Retinal pigment epithelial cell (primary cell): ENCODE data around the gene MAP2K3.
"Not testable (repeated sequence)": the region's sequence is repeated elsewhere in the genome, so short reads cannot be mapped to it uniquely, and the experiment has no call there.

Source experiments
- DNase-seq: peaks from one replicate; pipeline ENCODE4 v3.0.0-alpha.2; 2010; ENCODE audit warnings: low read depth
- H3K4me3 ChIP-seq: 2 replicates; pipeline ENCODE4 v1.5.1; 2011; ENCODE audit warnings: mild to moderate bottlenecking, low read length, control low read depth, moderate library complexity
- CTCF ChIP-seq: conservative IDR thresholded peaks from 2 replicates; pipeline ENCODE4 v1.5.1; 2011; ENCODE audit warnings: low read depth, low read length, control low read depth, inconsistent platforms

The MAP2K3 gene

GRCh38 chr17:21302711-21303425 is 18.4 kb downstream of the MAP2K3 start:
- no peak overlapping the region for H3K4me3 ChIP-seq
- no peak for TF ChIP-seq CTCF
- no peak for DNase-seq

DNA sequence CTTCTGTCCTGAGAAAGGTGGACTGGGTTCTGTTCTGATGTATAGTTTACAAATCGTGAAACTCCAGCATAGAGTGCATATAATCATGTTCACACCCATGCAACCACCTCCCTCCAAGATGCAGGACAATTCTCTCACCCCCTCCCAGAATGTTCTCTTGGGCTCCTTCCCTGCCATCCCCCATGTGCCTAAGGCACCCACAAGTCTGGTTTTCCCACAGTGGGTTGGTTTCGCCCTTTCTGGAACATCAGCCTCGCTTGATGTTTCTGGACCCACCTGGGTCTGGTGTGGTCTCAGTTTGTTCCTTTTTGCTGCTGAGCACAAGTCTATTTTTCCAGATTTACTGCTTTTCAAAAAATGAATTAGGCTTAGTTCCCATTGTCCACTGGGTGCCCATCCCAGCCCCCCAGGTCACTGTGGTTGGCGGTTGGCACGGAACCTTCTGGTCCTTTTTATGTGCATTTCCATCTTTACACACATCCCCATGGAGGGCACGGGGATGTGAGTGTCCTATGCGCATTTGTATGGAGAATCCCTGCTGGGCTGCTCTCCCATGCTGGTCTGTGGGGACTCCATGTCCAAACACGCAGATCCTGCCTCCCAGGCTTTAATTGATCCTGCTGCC is 19.0 kb downstream of the MAP2K3 start:
- TF ChIP-seq CTCF: no peak

GRCh38 chr17:21304091-21304490 is 19.6 kb downstream of the MAP2K3 start:
- H3K4me3 ChIP-seq: no peak overlapping the region
- TF ChIP-seq CTCF: no peak
- no peak for DNase-seq

More for the DNA sequence above, 19.0 kb downstream of the MAP2K3 start:
- no peak for DNase-seq
- H3K4me3 ChIP-seq: no peak overlapping the region

DNA sequence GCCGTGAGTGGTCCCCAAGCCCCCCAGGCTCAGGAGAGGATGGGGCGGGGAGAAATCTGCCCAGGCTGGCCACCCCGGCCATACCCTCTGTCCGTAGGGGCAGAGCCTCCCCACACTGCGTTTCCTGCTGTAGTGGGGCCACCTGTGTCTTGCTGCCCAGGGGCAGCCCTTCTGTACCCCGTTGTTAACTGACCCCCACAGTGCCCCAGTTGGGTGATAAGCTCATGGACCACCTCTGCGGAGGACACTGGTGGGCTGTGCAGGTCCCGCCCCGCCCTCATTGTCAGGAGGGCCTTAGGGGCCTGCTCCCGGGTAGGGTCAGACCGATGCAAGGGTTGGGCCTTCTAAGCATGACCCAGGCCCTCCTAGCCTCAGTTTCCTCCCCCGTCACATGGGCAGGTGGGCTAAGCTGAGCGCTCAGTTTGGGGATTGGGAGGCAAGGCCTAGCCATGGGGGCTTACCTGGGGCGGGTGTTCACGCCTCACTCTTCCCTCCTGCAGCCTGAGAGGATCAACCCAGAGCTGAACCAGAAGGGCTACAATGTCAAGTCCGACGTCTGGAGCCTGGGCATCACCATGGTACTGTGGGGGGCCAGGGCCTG is 20.1 kb downstream of the MAP2K3 start:
- not testable (repeated sequence) for DNase-seq, H3K4me3 ChIP-seq

DNA sequence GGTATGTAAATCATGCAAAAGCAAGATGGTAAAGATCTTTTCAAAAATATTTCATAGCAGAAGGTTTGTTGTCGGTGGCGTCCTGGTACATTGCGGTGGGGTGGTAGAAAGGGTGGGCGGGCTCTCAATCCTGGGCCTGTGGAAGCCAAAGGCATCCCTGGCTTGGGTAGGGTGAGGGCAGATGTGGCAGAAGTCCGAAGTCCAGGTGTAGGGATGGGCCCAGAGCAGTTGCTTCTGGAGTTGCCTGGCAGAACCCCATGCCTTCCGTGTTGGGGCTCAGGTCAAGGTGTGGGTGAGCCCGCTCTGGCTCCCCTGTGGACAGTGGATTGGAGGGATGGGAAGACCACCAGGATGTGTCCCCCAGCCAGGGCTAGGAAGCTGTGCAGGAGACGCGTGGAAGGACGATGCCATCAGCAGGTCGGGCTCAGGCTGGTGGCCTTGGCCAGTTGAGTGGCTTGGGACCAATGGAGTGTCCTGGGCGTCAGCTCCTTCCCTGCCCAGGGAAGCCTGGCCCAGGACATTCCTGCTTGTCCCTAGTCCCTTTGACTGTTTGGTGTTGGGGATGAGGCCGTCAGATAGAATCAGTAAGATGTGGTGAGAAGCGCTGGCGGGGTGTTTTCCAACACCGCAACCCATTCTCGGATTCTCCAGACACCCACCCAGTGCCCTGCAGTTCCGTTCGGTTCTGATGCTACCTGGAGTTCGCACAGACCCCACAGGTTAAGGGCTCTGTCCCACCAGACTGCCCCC is 21.1 kb downstream of the MAP2K3 start:
- not testable (repeated sequence) for DNase-seq, H3K4me3 ChIP-seq

DNA sequence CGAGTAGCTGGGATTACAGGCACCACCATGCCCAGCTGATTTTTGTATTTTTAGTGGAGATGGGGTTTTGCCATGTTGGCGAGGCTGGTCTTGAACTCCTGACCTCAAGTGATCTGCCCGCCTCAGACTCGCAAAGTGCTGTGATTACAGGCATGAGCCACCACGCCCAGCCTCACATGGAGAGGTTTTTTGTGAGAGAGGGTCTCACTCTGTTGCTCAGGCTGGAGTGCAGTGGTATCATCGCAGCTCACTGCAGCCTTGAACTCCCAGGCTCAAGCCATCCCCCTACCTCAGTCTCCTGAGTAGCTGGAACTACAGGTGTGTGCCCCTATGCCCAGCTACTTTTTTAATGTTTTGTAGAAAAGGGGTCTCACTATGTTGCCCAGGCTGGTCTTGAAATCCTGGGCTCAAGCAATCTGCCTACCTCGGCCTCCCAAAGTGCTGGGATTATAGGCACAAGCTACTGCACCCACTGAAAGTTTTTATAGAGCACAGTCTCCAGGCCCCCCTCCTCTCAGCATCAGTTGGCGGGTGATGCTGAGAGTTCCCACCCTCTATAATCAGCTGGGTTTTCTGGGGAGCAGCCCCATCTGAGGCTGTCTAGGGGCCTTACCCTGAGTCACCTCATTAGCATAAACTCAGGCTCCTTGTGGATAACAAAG is 22.2 kb downstream of the MAP2K3 start:
- H3K4me3 ChIP-seq, DNase-seq: not testable (repeated sequence)

DNA sequence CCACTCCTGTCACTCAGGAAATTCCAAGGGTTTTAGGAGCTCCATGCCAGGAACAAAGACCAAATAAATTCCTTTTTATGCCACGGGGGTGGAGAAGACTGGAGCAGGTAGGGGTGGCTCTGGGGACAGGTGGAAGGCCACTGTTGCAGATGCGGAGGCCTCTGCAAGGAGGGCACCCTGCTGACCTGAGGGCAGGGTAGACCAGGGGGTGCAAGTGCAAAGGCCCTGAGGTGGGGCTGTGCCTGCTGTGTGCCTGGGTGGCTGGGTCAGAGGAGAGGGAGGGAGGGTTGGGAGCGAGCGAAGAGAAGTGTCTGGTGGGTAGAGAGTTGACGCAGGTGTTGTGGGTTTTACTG is 22.7 kb downstream of the MAP2K3 start:
- not testable (repeated sequence) for DNase-seq, H3K4me3 ChIP-seq

- not testable (repeated sequence) for DNase-seq, H3K4me3 ChIP-seq
Measured at GRCh38 chr17:21308931-21309381, 24.4 kb downstream of the MAP2K3 start.

DNA sequence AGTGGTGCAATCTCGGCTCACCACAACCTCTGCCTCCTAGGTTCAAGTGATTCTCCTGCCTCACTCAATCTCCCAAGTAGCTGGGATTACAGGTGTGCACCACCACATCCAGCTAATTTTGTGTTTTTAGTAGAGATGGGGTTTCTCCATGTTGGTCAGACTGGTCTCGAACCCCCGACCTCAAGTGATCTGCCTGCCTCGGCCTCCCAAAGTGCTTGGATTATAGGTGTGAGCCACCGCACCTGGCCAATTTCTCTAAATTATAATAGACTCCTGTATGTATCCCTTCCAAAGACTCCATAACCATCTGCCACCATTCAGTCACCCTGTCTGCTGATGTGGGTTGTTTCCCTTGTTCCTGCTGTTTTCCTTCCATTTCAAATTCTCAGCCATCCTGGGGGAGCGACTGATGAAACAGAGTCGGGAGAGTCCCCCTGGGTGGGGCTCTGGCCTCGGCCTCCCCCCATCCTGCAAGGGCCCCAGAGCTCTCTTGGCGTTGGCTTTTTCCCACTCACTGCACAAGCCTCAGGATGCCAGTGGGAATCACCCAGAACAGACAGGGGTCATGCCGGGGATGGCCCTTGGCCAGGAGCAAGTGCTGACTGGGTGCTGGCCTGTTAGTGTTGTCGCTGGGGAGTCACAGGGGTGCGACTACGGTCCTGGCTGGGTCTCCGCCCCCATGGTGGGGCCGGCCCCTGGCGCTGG is 25.7 kb downstream of the MAP2K3 start:
- H3K4me3 ChIP-seq, DNase-seq: not testable (repeated sequence)

GRCh38 chr17:21310766-21311602 is 26.5 kb downstream of the MAP2K3 start:
- DNase-seq, H3K4me3 ChIP-seq: not testable (repeated sequence)
